ENCODE measurements around the gene TSTD1.

TSTD1 gene

GRCh38 chr1:161054805-161055204 lies 16.0 kb upstream of the TSTD1 start:
- no peak for TF ChIP-seq FOXP2 (optimal IDR thresholded peaks at IDR 0.05; ENCODE audit: borderline replicate concordance, extremely low read depth, extremely low read length, insufficient read depth)
- no peak for TF ChIP-seq POLR2AphosphoS5 (IDR thresholded peaks at IDR 0.05; ENCODE audit: low read depth, low read length)
- no peak for TF ChIP-seq REST (IDR thresholded peaks at IDR 0.05; ENCODE audit: insufficient read depth in 1 of 2, low read depth in 2 of 2, low read length in 2 of 2)
- TF ChIP-seq SIN3A (IDR thresholded peaks at IDR 0.05; ENCODE audit: borderline replicate concordance, insufficient read depth, low read length) = no peak
- no peak for TF ChIP-seq TAF1 (IDR thresholded peaks at IDR 0.05; ENCODE audit: borderline replicate concordance, insufficient read depth, low read length)

GRCh38 chr1:161054232-161054631 lies 15.5 kb upstream of the TSTD1 start:
- TF ChIP-seq REST (IDR thresholded peaks at IDR 0.05; ENCODE audit: insufficient read depth in 1 of 2, low read depth in 2 of 2, low read length in 2 of 2) (no peak), SIN3A (IDR thresholded peaks at IDR 0.05; ENCODE audit: borderline replicate concordance, insufficient read depth, low read length) (no peak), FOXP2 (optimal IDR thresholded peaks at IDR 0.05; ENCODE audit: borderline replicate concordance, extremely low read depth, extremely low read length, insufficient read depth) (no peak), TAF1 (IDR thresholded peaks at IDR 0.05; ENCODE audit: borderline replicate concordance, insufficient read depth, low read length) (no peak), POLR2AphosphoS5 (IDR thresholded peaks at IDR 0.05; ENCODE audit: low read depth, low read length) (no peak)

GRCh38 chr1:161052899-161053298 lies 14.1 kb upstream of the TSTD1 start:
- no peak for TF ChIP-seq POLR2AphosphoS5 (IDR thresholded peaks at IDR 0.05; ENCODE audit: low read depth, low read length)
- no peak for TF ChIP-seq REST (IDR thresholded peaks at IDR 0.05; ENCODE audit: insufficient read depth in 1 of 2, low read depth in 2 of 2, low read length in 2 of 2)
- TF ChIP-seq FOXP2 (optimal IDR thresholded peaks at IDR 0.05; ENCODE audit: borderline replicate concordance, extremely low read depth, extremely low read length, insufficient read depth) = no peak
- TF ChIP-seq TAF1 (IDR thresholded peaks at IDR 0.05; ENCODE audit: borderline replicate concordance, insufficient read depth, low read length) = no peak
- no peak for TF ChIP-seq SIN3A (IDR thresholded peaks at IDR 0.05; ENCODE audit: borderline replicate concordance, insufficient read depth, low read length)

DNA sequence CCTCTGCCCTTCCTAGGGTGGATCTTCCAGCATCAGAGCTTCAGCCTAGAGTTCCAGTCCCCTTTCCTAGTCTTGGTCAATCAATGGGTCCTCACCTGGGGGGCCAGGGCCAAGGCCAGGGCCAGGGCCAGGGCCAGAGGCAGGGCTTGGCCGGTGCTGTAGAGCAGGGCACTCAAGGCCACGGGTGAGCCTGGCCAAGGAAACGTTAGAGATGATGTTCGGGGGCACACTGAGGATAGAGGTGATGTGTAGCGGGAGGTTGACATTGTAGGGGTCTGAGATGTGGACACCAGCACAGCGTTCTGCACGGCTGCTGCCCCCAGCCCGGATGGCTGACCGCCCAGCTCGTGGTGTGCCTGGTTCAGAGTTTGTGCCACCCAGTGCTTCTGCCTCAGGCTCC lies 12.5 kb upstream of the TSTD1 start:
- TF ChIP-seq SIN3A (IDR thresholded peaks at IDR 0.05; ENCODE audit: borderline replicate concordance, insufficient read depth, low read length) (no peak), TAF1 (IDR thresholded peaks at IDR 0.05; ENCODE audit: borderline replicate concordance, insufficient read depth, low read length) (no peak), REST (IDR thresholded peaks at IDR 0.05; ENCODE audit: insufficient read depth in 1 of 2, low read depth in 2 of 2, low read length in 2 of 2) (no peak)

Measured in PFSK-1 (cell line).